HEK293 (cell line): ENCODE data around the gene LRRC49.

Experiments used
- KLF7 ChIP-seq: fragments of 450-650 bp; formaldehyde crosslinking; IDR thresholded peaks from 2 replicates; pipeline ENCODE4 v1.5.1; 2016; ENCODE audit warnings: missing biosample characterization, missing genetic modification characterization, borderline replicate concordance
- SALL2 ChIP-seq: fragments of 450-650 bp; formaldehyde crosslinking; IDR thresholded peaks from 2 replicates; pipeline ENCODE4 v1.5.0; 2017; ENCODE audit warnings: missing biosample characterization, mild to moderate bottlenecking, missing genetic modification characterization, borderline replicate concordance
- SP2 ChIP-seq: fragments of 450-650 bp; formaldehyde crosslinking; IDR thresholded peaks from 2 replicates; pipeline ENCODE4 v1.5.1; 2016; ENCODE audit warnings: missing biosample characterization, missing genetic modification characterization
- ZNF76 ChIP-seq: fragments of 450-650 bp; formaldehyde crosslinking; IDR thresholded peaks from 2 replicates; pipeline ENCODE4; 2016; ENCODE audit warnings: low read depth, missing biosample characterization, missing genetic modification characterization, borderline replicate concordance
- ZNF785 ChIP-seq: fragments of 450-650 bp; formaldehyde crosslinking; IDR thresholded peaks from 2 replicates; pipeline ENCODE4 v1.5.1; 2016; ENCODE audit warnings: missing biosample characterization, missing genetic modification characterization
- ZXDB ChIP-seq: fragments of 450-650 bp; formaldehyde crosslinking; IDR thresholded peaks from 2 replicates; pipeline ENCODE4 v1.5.1; 2016; ENCODE audit warnings: missing biosample characterization, missing genetic modification characterization
- TF ChIP-seq, protein P1 (sequence below): fragments of 450-650 bp; formaldehyde crosslinking; optimal IDR thresholded peaks from 2 replicates; pipeline ENCODE3; 2016; ENCODE audit warnings: missing biosample characterization, mild to moderate bottlenecking, missing genetic modification characterization
- TF ChIP-seq, protein P2 (sequence below): fragments of 450-650 bp; formaldehyde crosslinking; IDR thresholded peaks from 2 replicates; pipeline ENCODE4 v1.5.1; 2016; ENCODE audit warnings: missing biosample characterization, missing genetic modification characterization
- TF ChIP-seq, protein P3 (sequence below): fragments of 450-650 bp; formaldehyde crosslinking; IDR thresholded peaks from 2 replicates; pipeline ENCODE4 v1.5.1; 2016; ENCODE audit warnings: missing biosample characterization, missing genetic modification characterization, low read depth
- TF ChIP-seq, protein P4 (sequence below): fragments of 450-650 bp; formaldehyde crosslinking; IDR thresholded peaks from 2 replicates; pipeline ENCODE4 v1.5.1; 2016; ENCODE audit warnings: missing biosample characterization, missing genetic modification characterization

DNA sequence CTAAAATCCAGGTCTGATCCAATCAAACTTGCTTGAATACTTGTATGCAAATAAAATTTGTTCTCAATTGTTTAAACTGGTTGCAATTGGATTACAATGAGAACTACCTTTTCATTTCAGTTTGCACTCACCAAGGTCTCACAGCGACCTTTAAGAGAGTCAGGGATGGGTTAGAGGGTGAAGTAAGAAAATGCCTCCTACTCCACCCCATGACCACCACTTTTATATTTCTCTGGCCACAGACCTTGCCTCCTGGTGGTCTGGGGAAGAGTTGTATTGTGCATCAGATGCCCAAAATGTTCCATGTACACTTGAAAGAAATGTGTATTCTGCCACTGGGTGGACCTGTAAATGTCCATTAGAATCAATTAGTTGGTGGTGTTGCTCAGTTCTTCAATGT lies 206.3 kb downstream of the LRRC49 start:
- TF ChIP-seq, protein P1, sequence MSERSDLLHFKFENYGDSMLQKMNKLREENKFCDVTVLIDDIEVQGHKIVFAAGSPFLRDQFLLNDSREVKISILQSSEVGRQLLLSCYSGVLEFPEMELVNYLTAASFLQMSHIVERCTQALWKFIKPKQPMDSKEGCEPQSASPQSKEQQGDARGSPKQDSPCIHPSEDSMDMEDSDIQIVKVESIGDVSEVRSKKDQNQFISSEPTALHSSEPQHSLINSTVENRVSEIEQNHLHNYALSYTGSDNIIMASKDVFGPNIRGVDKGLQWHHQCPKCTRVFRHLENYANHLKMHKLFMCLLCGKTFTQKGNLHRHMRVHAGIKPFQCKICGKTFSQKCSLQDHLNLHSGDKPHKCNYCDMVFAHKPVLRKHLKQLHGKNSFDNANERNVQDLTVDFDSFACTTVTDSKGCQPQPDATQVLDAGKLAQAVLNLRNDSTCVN (tag by site-specific recombination): no peak
- no peak for TF ChIP-seq SALL2 (tag by site-specific recombination)
- TF ChIP-seq, protein P2, sequence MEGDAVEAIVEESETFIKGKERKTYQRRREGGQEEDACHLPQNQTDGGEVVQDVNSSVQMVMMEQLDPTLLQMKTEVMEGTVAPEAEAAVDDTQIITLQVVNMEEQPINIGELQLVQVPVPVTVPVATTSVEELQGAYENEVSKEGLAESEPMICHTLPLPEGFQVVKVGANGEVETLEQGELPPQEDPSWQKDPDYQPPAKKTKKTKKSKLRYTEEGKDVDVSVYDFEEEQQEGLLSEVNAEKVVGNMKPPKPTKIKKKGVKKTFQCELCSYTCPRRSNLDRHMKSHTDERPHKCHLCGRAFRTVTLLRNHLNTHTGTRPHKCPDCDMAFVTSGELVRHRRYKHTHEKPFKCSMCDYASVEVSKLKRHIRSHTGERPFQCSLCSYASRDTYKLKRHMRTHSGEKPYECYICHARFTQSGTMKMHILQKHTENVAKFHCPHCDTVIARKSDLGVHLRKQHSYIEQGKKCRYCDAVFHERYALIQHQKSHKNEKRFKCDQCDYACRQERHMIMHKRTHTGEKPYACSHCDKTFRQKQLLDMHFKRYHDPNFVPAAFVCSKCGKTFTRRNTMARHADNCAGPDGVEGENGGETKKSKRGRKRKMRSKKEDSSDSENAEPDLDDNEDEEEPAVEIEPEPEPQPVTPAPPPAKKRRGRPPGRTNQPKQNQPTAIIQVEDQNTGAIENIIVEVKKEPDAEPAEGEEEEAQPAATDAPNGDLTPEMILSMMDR (tag by site-specific recombination): peak; percentile 34; the same call in 1 of the 2 replicates
- TF ChIP-seq, protein P3, sequence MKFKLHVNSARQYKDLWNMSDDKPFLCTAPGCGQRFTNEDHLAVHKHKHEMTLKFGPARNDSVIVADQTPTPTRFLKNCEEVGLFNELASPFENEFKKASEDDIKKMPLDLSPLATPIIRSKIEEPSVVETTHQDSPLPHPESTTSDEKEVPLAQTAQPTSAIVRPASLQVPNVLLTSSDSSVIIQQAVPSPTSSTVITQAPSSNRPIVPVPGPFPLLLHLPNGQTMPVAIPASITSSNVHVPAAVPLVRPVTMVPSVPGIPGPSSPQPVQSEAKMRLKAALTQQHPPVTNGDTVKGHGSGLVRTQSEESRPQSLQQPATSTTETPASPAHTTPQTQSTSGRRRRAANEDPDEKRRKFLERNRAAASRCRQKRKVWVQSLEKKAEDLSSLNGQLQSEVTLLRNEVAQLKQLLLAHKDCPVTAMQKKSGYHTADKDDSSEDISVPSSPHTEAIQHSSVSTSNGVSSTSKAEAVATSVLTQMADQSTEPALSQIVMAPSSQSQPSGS (tag by site-specific recombination): no peak
- no peak for TF ChIP-seq SP2 (tag by site-specific recombination)
- no peak for TF ChIP-seq ZNF76
- TF ChIP-seq, protein P4, sequence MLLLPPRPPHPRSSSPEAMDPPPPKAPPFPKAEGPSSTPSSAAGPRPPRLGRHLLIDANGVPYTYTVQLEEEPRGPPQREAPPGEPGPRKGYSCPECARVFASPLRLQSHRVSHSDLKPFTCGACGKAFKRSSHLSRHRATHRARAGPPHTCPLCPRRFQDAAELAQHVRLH (tag by site-specific recombination): no peak
- TF ChIP-seq ZXDB: no peak
- TF ChIP-seq ZNF785 (tag by site-specific recombination): no peak
- no peak for TF ChIP-seq KLF7
